Fibroblast of lung (primary cell): ENCODE results near the gene PTPN21.

Source experiments
- CTCF ChIP-seq, 2 donors: IDR thresholded peaks in 1 of 2; conservative IDR thresholded peaks in 1 of 2; 1 replicate in 1 of 2; 2 replicates in 1 of 2; pipeline ENCODE4 v1.5.1; 2011 to 2012; ENCODE audit warnings: low read length in 2 of 2, control low read depth in 1 of 2, inconsistent platforms in 1 of 2, low read depth in 1 of 2, mild to moderate bottlenecking in 1 of 2
- EZH2 ChIP-seq: IDR thresholded peaks from 2 replicates; pipeline ENCODE4 v1.5.1; 2012; ENCODE audit warnings: low read length, control low read depth, mild to moderate bottlenecking; ENCODE audit errors: missing control alignments

- TF ChIP-seq CTCF (conservative IDR thresholded peaks at IDR 0.05 in 1 of 2, IDR thresholded peaks at IDR 0.05 in 1 of 2; ENCODE audit: low read depth in 1 of 2, low read length in 2 of 2) (no peak), EZH2 (no peak)
Observed at GRCh38 chr14:88518592-88519512, 36.0 kb downstream of the PTPN21 start.
